Measurements from ENCODE around the gene CIP2A. TPM values are rescaled to one million over a fixed set of nuclear protein-coding genes. Genes with fewer than 3 reads are reported as not detected.

The CIP2A gene
- total and polyA plus RNA-seq, 2 experiments from 2014 or later, result 48.1 to 63.5 TPM

- H3F3A ChIP-seq (replicated peaks; ENCODE audit: low read depth), result no peaks in the 10 kb centered on the region
- H3K27me3 Mint-ChIP-seq (ENCODE audit: insufficient read depth, low read depth, poor library complexity), result no peaks in the 10 kb centered on the region
These were observed 43.0 kb downstream of the CIP2A start for GRCh38 chr3:108546247-108546646.

More at GRCh38 chr3:108546247-108546646, 43.0 kb downstream of the CIP2A start:
- H3K4me3 ChIP-seq, result no peak overlapping the region
- H3K27me3 ChIP-seq (ENCODE audit: insufficient read depth), result no peaks in the 10 kb centered on the region
- H3K4me1 ChIP-seq (ENCODE audit: insufficient read depth), result no peaks in the 10 kb centered on the region
- no peak for TF ChIP-seq JUNB (IDR thresholded peaks at IDR 0.05; ENCODE audit: unreplicated experiment)
- no peak for TF ChIP-seq ZNF462 (CRISPR knock-in tag; IDR thresholded peaks at IDR 0.05)
- TF ChIP-seq NANOG (IDR thresholded peaks at IDR 0.05; ENCODE audit: borderline replicate concordance), result no peak
- no peak for TF ChIP-seq EZH2phosphoT487 (IDR thresholded peaks at IDR 0.05; ENCODE audit: unreplicated experiment)
- TF ChIP-seq ETS1 (IDR thresholded peaks at IDR 0.05), result no peak
- TF ChIP-seq ZNF331 (CRISPR knock-in tag; IDR thresholded peaks at IDR 0.05; ENCODE audit: low read depth), result no peak
- no peak for TF ChIP-seq EZH2 (IDR thresholded peaks at IDR 0.05; ENCODE audit: low read depth, unreplicated experiment)
- TF ChIP-seq REST (IDR thresholded peaks at IDR 0.05; ENCODE audit: unreplicated experiment), result no peak
- no peak for TF ChIP-seq CTCF (conservative IDR thresholded peaks at IDR 0.05; ENCODE audit: low read depth in 2 of 2)
- no peak for TF ChIP-seq POLR2AphosphoS5 (IDR thresholded peaks at IDR 0.05; ENCODE audit: low read depth)
- TF ChIP-seq ZNF114 (CRISPR knock-in tag; IDR thresholded peaks at IDR 0.05), result no peak
- no peak for TF ChIP-seq STAT1 (IDR thresholded peaks at IDR 0.05; ENCODE audit: unreplicated experiment)
- no peak overlapping the region for H3K27ac Mint-ChIP-seq
- H3K9me3 Mint-ChIP-seq, result no peaks in the 10 kb centered on the region
- peaks cover 40% of the 10 kb centered on the region for H3K36me3 Mint-ChIP-seq (ENCODE audit: low read depth)
- DNase-seq (ENCODE audit: low spot score), result no peak
- H3K36me3 ChIP-seq (ENCODE audit: insufficient read depth), result peaks cover 6% of the 10 kb centered on the region; the same call in 1 of the 2 replicates
- no peak for ATAC-seq
- no peak overlapping the region for H3K4me2 ChIP-seq
- no peaks in the 10 kb centered on the region for H3K9me2 ChIP-seq (ENCODE audit: insufficient read depth)
- H2AFZ ChIP-seq, result no peak overlapping the region
- no peaks in the 10 kb centered on the region; the same call in 2 of the 3 replicates for H3K4me1 Mint-ChIP-seq
- no peak overlapping the region for H3K27ac ChIP-seq (ENCODE audit: low read depth)
- no peaks in the 10 kb centered on the region for H4K20me1 ChIP-seq (replicated peaks; ENCODE audit: insufficient read depth)
- H3K79me2 ChIP-seq (replicated peaks; ENCODE audit: insufficient read depth), result no peaks in the 10 kb centered on the region
- H3K4me3 Mint-ChIP-seq, result no peak overlapping the region

Measured in GM23338 (cell line).